AG08396 (cell line): ENCODE measurements around the gene KCNC1.
A peak's percentile ranks its signal among the peaks of the same experiment; 100 is the strongest.

Experiments
- DNase-seq: peaks from one replicate; pipeline ENCODE4 v3.0.0; 2012; ENCODE audit warnings: low spot score, mixed read lengths

Gene KCNC1

GRCh38 chr11:17822401-17822781 is 87.8 kb downstream of the KCNC1 start:
- DNase-seq, result no peak

GRCh38 chr11:17827006-17827405 is 92.4 kb downstream of the KCNC1 start:
- no peak for DNase-seq

- DNase-seq, result peak; percentile 32
These were observed 93.8 kb downstream of the KCNC1 start for GRCh38 chr11:17828311-17828751.

GRCh38 chr11:17831228-17831627 is 96.6 kb downstream of the KCNC1 start:
- DNase-seq, result no peak

- DNase-seq, result no peak
These were observed 97.3 kb downstream of the KCNC1 start for GRCh38 chr11:17831883-17832282.
